K562 (cell line): ENCODE measurements around the gene GBX1. TPM values are rescaled to one million over a fixed set of nuclear protein-coding genes. Genes with fewer than 3 reads are reported as not detected.

Experiments used
- ARID2 ChIP-seq: fragments of 450-650 bp; IDR thresholded peaks from 2 replicates; pipeline ENCODE4 v1.6.1; 2017; ENCODE audit warnings: antibody characterized with exemption, mild to moderate bottlenecking
- ASH1L ChIP-seq: fragments of 450-650 bp; IDR thresholded peaks from 2 replicates; pipeline ENCODE4 v1.6.1; 2018; ENCODE audit warnings: borderline replicate concordance, mild to moderate bottlenecking, low read depth; ENCODE audit not compliant: partially characterized antibody
- C11orf30 ChIP-seq: fragments of 450-650 bp; IDR thresholded peaks from 2 replicates; pipeline ENCODE4 v1.6.1; 2016; ENCODE audit warnings: low read depth, mild to moderate bottlenecking
- CTCF ChIP-seq, 3 experiments: IDR thresholded peaks in 2 of 3; conservative IDR thresholded peaks in 1 of 3; 2 replicates each; pipeline ENCODE4 v1.5.1; 2011 to 2012; ENCODE audit warnings: low read length in 3 of 3, mild to moderate bottlenecking in 3 of 3, control low read depth in 2 of 3, improper control_type of control experiment in 1 of 3, inconsistent platforms in 1 of 3, low read depth in 1 of 3, mixed read lengths in 1 of 3, moderate library complexity in 1 of 3; ENCODE audit not compliant: insufficient read depth in 2 of 3
- E2F6 ChIP-seq, 2 experiments: IDR thresholded peaks; 2 replicates each; pipeline ENCODE4 v1.6.1; 2011; ENCODE audit warnings: borderline replicate concordance in 1 of 2, control low read depth in 1 of 2, low read depth in 1 of 2, low read length in 1 of 2, mild to moderate bottlenecking in 1 of 2, mixed read lengths in 1 of 2, moderate library complexity in 1 of 2; ENCODE audit not compliant: insufficient read depth in 1 of 2, insufficient read length in 1 of 2, poor library complexity in 1 of 2, severe bottlenecking in 1 of 2; ENCODE audit errors: extremely low read depth in 1 of 2
- FOXA1 ChIP-seq: fragments of 450-650 bp; IDR thresholded peaks from 2 replicates; pipeline ENCODE4 v1.6.1; 2016; ENCODE audit warnings: mild to moderate bottlenecking, borderline replicate concordance
- GTF2F1 ChIP-seq: IDR thresholded peaks from 2 replicates; pipeline ENCODE4 v1.6.1; 2011; ENCODE audit warnings: low read depth, low read length, improper control_type of control experiment
- HNRNPUL1 ChIP-seq: fragments of 200-400 bp; formaldehyde crosslinking; IDR thresholded peaks from 2 replicates; pipeline ENCODE4 v1.6.1; 2017; ENCODE audit warnings: low read length
- MED1 ChIP-seq: sonication (generic); formaldehyde crosslinking; IDR thresholded peaks from 2 replicates; pipeline ENCODE4 v1.8.1; 2023; ENCODE audit warnings: missing genetic modification reagents, borderline replicate concordance
- MLLT1 ChIP-seq, 2 experiments: fragments of 450-650 bp; IDR thresholded peaks; 2 replicates each; pipeline ENCODE4 v1.6.1; 2016
- NUFIP1 ChIP-seq: fragments of 450-650 bp; IDR thresholded peaks from 2 replicates; pipeline ENCODE4 v1.6.1; 2018; ENCODE audit not compliant: partially characterized antibody
- PCBP2 ChIP-seq: fragments of 200-400 bp; formaldehyde crosslinking; IDR thresholded peaks from 2 replicates; pipeline ENCODE4 v1.6.1; 2018; ENCODE audit warnings: low read length, low read depth, mild to moderate bottlenecking, moderate library complexity; ENCODE audit not compliant: poor library complexity, severe bottlenecking
- RAD21 ChIP-seq, 2 experiments: fragments of 250-450 bp in 1 of 2; fragments of 450-650 bp in 1 of 2; sonication (Bioruptor Pico) in 1 of 2; formaldehyde crosslinking in 1 of 2; IDR thresholded peaks in 1 of 2; conservative IDR thresholded peaks in 1 of 2; 2 replicates each; pipeline versions ENCODE4 v1.4.0 to v1.8.0; 2020 to 2022; ENCODE audit warnings: mild to moderate bottlenecking in 2 of 2, moderate library complexity in 1 of 2
- RBFOX2 ChIP-seq: fragments of 200-400 bp; formaldehyde crosslinking; IDR thresholded peaks from 2 replicates; pipeline ENCODE4 v1.6.1; 2017; ENCODE audit warnings: low read depth, mild to moderate bottlenecking, low read length, moderate library complexity
- SNRNP70 ChIP-seq: fragments of 200-400 bp; formaldehyde crosslinking; optimal IDR thresholded peaks from 2 replicates; pipeline ENCODE3; 2017; ENCODE audit warnings: low read depth, low read length
- SRSF3 ChIP-seq: fragments of 200-400 bp; formaldehyde crosslinking; IDR thresholded peaks from 2 replicates; pipeline ENCODE4 v1.6.1; 2016; ENCODE audit warnings: mild to moderate bottlenecking, low read length, moderate library complexity; ENCODE audit not compliant: insufficient read depth
- THAP7 ChIP-seq: fragments of 250-450 bp; sonication (Bioruptor Pico); IDR thresholded peaks from 2 replicates; pipeline ENCODE4 v1.5.0; 2021
- ZBTB49 ChIP-seq: sonication (generic); formaldehyde crosslinking; IDR thresholded peaks from 2 replicates; pipeline ENCODE4 v1.8.0; 2022; ENCODE audit warnings: missing genetic modification reagents, mild to moderate bottlenecking, borderline replicate concordance
- ZNF12 ChIP-seq: sonication (generic); formaldehyde crosslinking; IDR thresholded peaks from 2 replicates; pipeline ENCODE4 v1.4.0; 2020; ENCODE audit warnings: mild to moderate bottlenecking, missing genetic modification reagents
- polyA plus RNA-seq, 8 experiments: library from polyadenylated mRNA; depleted of rRNA in 4 of 8; stranded (reverse) in 5 of 8; unstranded in 3 of 8; fragments of >200 nt; fragmentation: Nextera tagmentation in 2 of 8; fragmentation: Illumina TruSeq in 1 of 8; extraction: Ambion mirVana in 2 of 8; extraction: Trizol in 1 of 8; gene quantifications; 2 replicates each; pipeline versions ENCODE4 v1.2.1 to v1.2.3, GENCODE V29; 2011 to 2014; ENCODE audit warnings: inconsistent platforms in 1 of 8, missing spikeins in 1 of 8
- total RNA-seq, 7 experiments: library from RNA; depleted of rRNA in 6 of 7; stranded (reverse); fragments of >200 nt in 6 of 7; fragmentation: Illumina TruSeq in 2 of 7; extraction: Trizol in 2 of 7; gene quantifications; 2 replicates each; pipeline versions ENCODE4 v1.2.1 to v1.2.3, GENCODE V29; 2011 to 2021; ENCODE audit warnings: low replicate concordance in 1 of 7

The GBX1 gene
- total and polyA plus RNA-seq, 9 of the 15 experiments (the other 6 are each of a cell fraction or from before 2014, with no cell fraction given), result not detected

- TF ChIP-seq ZBTB49 (CRISPR knock-in tag) (no peak), MLLT1 (IDR thresholded peaks at IDR 0.05) (no peak), NUFIP1 (no peak), CTCF (IDR thresholded peaks at IDR 0.05 in 2 of 3, conservative IDR thresholded peaks at IDR 0.05 in 1 of 3; ENCODE audit: insufficient read depth in 2 of 3, low read depth in 1 of 3, low read length in 3 of 3) (0 out of 6 replicates have a peak, but pooled peaks of 1 of the 3 experiments have one; percentile 4), SNRNP70 (no peak), HNRNPUL1 (no peak), MED1 (CRISPR knock-in tag) (no peak), SRSF3 (no peak), PCBP2 (no peak), C11orf30 (no peak), RAD21 (CRISPR knock-in tag; conservative IDR thresholded peaks at IDR 0.05 in 1 of 2, IDR thresholded peaks at IDR 0.05 in 1 of 2) (no peak), ASH1L (no peak), ARID2 (no peak), ZNF12 (CRISPR knock-in tag) (no peak), E2F6 (IDR thresholded peaks at IDR 0.05; ENCODE audit: borderline replicate concordance in 1 of 2, extremely low read depth in 1 of 2, insufficient read depth in 1 of 2, insufficient read length in 1 of 2, low read depth in 1 of 2, low read length in 1 of 2, poor library complexity in 1 of 2, severe bottlenecking in 1 of 2) (peak in 1 of 2 experiments; percentile 4), GTF2F1 (no peak), FOXA1 (no peak), RBFOX2 (no peak), THAP7 (no peak)
Observed at GRCh38 chr7:151113344-151114150, 53.9 kb downstream of the GBX1 start (continued).
